K562 (cell line): ENCODE results near the gene SNX17. TPM values are rescaled to one million over a fixed set of nuclear protein-coding genes. Genes with fewer than 3 reads are reported as not detected.

Experiments
- BCOR ChIP-seq: fragments of 450-650 bp; IDR thresholded peaks from 2 replicates; pipeline ENCODE4 v1.6.1; 2016
- CHD1 ChIP-seq: fragments of 200-600 bp; sonication (generic); IDR thresholded peaks from one replicate; pipeline ENCODE4 v1.6.1; 2012; ENCODE audit warnings: mild to moderate bottlenecking, moderate library complexity, low read length, inconsistent platforms
- DMBX1 ChIP-seq: fragments of 250-450 bp; sonication (Bioruptor Pico); IDR thresholded peaks from 2 replicates; pipeline ENCODE4 v1.8.0; 2022; ENCODE audit warnings: inconsistent platforms, mild to moderate bottlenecking, moderate library complexity, borderline replicate concordance
- FOXK2 ChIP-seq, 2 experiments: fragments of 450-650 bp; IDR thresholded peaks in 1 of 2; conservative IDR thresholded peaks in 1 of 2; 2 replicates each; pipeline ENCODE4 v1.6.1; 2016; ENCODE audit warnings: low read depth in 2 of 2, mild to moderate bottlenecking in 1 of 2
- NONO ChIP-seq, 2 experiments: fragments of 200-400 bp in 1 of 2; fragments of 450-650 bp in 1 of 2; formaldehyde crosslinking in 1 of 2; IDR thresholded peaks; 2 replicates each; pipeline ENCODE4 v1.6.1; 2017; ENCODE audit warnings: low read depth in 2 of 2, mild to moderate bottlenecking in 2 of 2, moderate library complexity in 2 of 2, low read length in 1 of 2
- NRF1 ChIP-seq, 2 experiments: fragments of 450-650 bp; IDR thresholded peaks in 1 of 2; conservative IDR thresholded peaks in 1 of 2; 2 replicates each; pipeline ENCODE4 v1.6.1; 2014; ENCODE audit warnings: mild to moderate bottlenecking in 2 of 2
- PCBP2 ChIP-seq: fragments of 200-400 bp; formaldehyde crosslinking; IDR thresholded peaks from 2 replicates; pipeline ENCODE4 v1.6.1; 2018; ENCODE audit warnings: low read length, low read depth, mild to moderate bottlenecking, moderate library complexity; ENCODE audit not compliant: poor library complexity, severe bottlenecking
- POLR2A ChIP-seq: fragments of 450-650 bp; conservative IDR thresholded peaks from 2 replicates; pipeline ENCODE4 v1.6.1; 2016
- PTRF ChIP-seq: fragments of 450-650 bp; IDR thresholded peaks from 2 replicates; pipeline ENCODE4 v1.6.1; 2016; ENCODE audit warnings: mild to moderate bottlenecking, missing genetic modification characterization, missing compliant biosample characterization
- RAD51 ChIP-seq: fragments of 450-650 bp; IDR thresholded peaks from 2 replicates; pipeline ENCODE4 v1.7.1; 2016; ENCODE audit warnings: low read depth, mild to moderate bottlenecking, borderline replicate concordance
- RNF2 ChIP-seq: sonication (generic); IDR thresholded peaks from 2 replicates; pipeline ENCODE4 v1.6.1; 2016
- ZNF551 ChIP-seq: fragments of 250-450 bp; sonication (Bioruptor Pico); IDR thresholded peaks from 2 replicates; pipeline ENCODE4 v1.5.0; 2021; ENCODE audit warnings: mild to moderate bottlenecking, moderate library complexity
- ZNF668 ChIP-seq: fragments of 250-450 bp; sonication (Bioruptor Pico); IDR thresholded peaks from 2 replicates; pipeline ENCODE4 v1.8.0; 2022; ENCODE audit warnings: mild to moderate bottlenecking, inconsistent platforms
- ZNF830 ChIP-seq: fragments of 250-450 bp; sonication (Bioruptor Pico); IDR thresholded peaks from 2 replicates; pipeline ENCODE4 v1.5.0; 2021; ENCODE audit warnings: mild to moderate bottlenecking
- polyA plus RNA-seq, 8 experiments: library from polyadenylated mRNA; depleted of rRNA in 4 of 8; stranded (reverse) in 5 of 8; unstranded in 3 of 8; fragments of >200 nt; fragmentation: Nextera tagmentation in 2 of 8; fragmentation: Illumina TruSeq in 1 of 8; extraction: Ambion mirVana in 2 of 8; extraction: Trizol in 1 of 8; gene quantifications; 2 replicates each; pipeline versions ENCODE4 v1.2.1 to v1.2.3, GENCODE V29; 2011 to 2014; ENCODE audit warnings: inconsistent platforms in 1 of 8, missing spikeins in 1 of 8
- total RNA-seq, 7 experiments: library from RNA; depleted of rRNA in 6 of 7; stranded (reverse); fragments of >200 nt in 6 of 7; fragmentation: Illumina TruSeq in 2 of 7; extraction: Trizol in 2 of 7; gene quantifications; 2 replicates each; pipeline versions ENCODE4 v1.2.1 to v1.2.3, GENCODE V29; 2011 to 2021; ENCODE audit warnings: low replicate concordance in 1 of 7
- TF ChIP-seq, protein P1 (sequence below): fragments of 150-350 bp; IDR thresholded peaks from 2 replicates; pipeline ENCODE4 v1.6.1; 2014; ENCODE audit warnings: low read depth, mild to moderate bottlenecking, low read length, borderline replicate concordance
- TF ChIP-seq, protein P2 (sequence below), 2 experiments: IDR thresholded peaks; 2 replicates each; pipeline ENCODE4 v1.6.1; 2011; ENCODE audit warnings: borderline replicate concordance in 1 of 2, control low read depth in 1 of 2, low read depth in 1 of 2, low read length in 1 of 2, mild to moderate bottlenecking in 1 of 2, mixed read lengths in 1 of 2, moderate library complexity in 1 of 2; ENCODE audit not compliant: insufficient read depth in 1 of 2, insufficient read length in 1 of 2, poor library complexity in 1 of 2, severe bottlenecking in 1 of 2; ENCODE audit errors: extremely low read depth in 1 of 2
- TF ChIP-seq, protein P3 (sequence below): fragments of 450-650 bp; conservative IDR thresholded peaks from 2 replicates; pipeline ENCODE4 v1.6.1; 2016; ENCODE audit warnings: missing genetic modification characterization, low read depth, mild to moderate bottlenecking, missing compliant biosample characterization, moderate library complexity
- TF ChIP-seq, protein P4 (sequence below): sonication (generic); formaldehyde crosslinking; IDR thresholded peaks from 2 replicates; pipeline ENCODE4 v1.8.0; 2022; ENCODE audit warnings: mild to moderate bottlenecking, missing genetic modification reagents, borderline replicate concordance

The SNX17 gene
- total and polyA plus RNA-seq, 9 of the 15 experiments (the other 6 are each of a cell fraction or from before 2014, with no cell fraction given), result 3.0 to 75.7 (median 54.6) TPM

DNA sequence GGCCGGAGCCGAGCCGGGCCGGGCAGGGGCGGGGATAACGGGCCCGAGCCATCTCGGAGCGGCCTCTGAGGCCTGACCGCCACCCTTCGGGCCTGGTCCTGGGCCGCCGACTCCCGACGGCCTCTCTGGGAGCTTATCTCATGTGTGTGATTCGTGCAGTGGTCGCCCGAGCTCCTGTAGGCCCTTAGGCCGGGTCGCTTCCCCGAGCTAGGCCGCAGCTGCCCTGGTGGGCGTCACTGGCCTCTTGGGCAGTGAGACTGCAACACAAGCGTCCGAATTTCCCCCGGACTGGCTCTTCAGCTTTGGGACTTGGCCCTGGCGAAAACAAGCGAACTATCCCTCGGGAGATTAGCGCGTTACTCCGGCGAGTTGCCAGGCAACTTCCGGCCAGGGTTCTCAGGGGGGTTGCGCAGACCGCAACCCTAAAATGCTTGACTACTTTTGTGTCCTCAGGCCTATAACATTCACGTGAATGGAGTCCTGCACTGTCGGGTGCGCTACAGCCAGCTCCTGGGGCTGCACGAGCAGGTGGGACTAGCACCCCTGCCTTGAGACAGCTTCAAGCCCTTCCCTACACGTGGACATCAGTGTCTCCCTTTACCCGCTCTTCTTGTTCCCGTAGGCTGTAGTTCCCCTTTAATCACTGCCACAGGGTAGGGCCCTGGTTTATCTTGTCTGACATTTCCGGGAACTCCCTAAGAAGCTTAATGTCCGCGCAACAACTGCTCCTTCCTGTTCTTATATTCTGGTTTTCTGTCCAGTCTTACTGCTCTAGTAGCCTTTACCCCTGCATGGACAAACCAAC is 602 bp downstream of the SNX17 start (continued):
- TF ChIP-seq, protein P1, sequence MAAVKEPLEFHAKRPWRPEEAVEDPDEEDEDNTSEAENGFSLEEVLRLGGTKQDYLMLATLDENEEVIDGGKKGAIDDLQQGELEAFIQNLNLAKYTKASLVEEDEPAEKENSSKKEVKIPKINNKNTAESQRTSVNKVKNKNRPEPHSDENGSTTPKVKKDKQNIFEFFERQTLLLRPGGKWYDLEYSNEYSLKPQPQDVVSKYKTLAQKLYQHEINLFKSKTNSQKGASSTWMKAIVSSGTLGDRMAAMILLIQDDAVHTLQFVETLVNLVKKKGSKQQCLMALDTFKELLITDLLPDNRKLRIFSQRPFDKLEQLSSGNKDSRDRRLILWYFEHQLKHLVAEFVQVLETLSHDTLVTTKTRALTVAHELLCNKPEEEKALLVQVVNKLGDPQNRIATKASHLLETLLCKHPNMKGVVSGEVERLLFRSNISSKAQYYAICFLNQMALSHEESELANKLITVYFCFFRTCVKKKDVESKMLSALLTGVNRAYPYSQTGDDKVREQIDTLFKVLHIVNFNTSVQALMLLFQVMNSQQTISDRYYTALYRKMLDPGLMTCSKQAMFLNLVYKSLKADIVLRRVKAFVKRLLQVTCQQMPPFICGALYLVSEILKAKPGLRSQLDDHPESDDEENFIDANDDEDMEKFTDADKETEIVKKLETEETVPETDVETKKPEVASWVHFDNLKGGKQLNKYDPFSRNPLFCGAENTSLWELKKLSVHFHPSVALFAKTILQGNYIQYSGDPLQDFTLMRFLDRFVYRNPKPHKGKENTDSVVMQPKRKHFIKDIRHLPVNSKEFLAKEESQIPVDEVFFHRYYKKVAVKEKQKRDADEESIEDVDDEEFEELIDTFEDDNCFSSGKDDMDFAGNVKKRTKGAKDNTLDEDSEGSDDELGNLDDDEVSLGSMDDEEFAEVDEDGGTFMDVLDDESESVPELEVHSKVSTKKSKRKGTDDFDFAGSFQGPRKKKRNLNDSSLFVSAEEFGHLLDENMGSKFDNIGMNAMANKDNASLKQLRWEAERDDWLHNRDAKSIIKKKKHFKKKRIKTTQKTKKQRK, result no peak
- peak; percentile 94 for TF ChIP-seq CHD1
- TF ChIP-seq, protein P2, sequence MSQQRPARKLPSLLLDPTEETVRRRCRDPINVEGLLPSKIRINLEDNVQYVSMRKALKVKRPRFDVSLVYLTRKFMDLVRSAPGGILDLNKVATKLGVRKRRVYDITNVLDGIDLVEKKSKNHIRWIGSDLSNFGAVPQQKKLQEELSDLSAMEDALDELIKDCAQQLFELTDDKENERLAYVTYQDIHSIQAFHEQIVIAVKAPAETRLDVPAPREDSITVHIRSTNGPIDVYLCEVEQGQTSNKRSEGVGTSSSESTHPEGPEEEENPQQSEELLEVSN (IDR thresholded peaks at IDR 0.05; ENCODE audit: borderline replicate concordance in 1 of 2, extremely low read depth in 1 of 2, insufficient read depth in 1 of 2, insufficient read length in 1 of 2, low read depth in 1 of 2, low read length in 1 of 2, poor library complexity in 1 of 2, severe bottlenecking in 1 of 2), result peak; percentile 98 to 99
- peak; percentile 43; the same call in 1 of the 2 replicates for TF ChIP-seq DMBX1 (CRISPR knock-in tag)
- no peak for TF ChIP-seq PTRF
- peak; percentile 15; the same call in 1 of the 2 replicates for TF ChIP-seq POLR2A
- TF ChIP-seq NONO (IDR thresholded peaks at IDR 0.05; ENCODE audit: low read depth in 2 of 2, low read length in 1 of 2), result 0 out of 4 replicates have a peak, but pooled peaks of 1 of the 2 experiments have one; percentile 10
- TF ChIP-seq RAD51, result peak; percentile 11; the same call in 1 of the 2 replicates
- TF ChIP-seq PCBP2, result no peak
- TF ChIP-seq, protein P3, sequence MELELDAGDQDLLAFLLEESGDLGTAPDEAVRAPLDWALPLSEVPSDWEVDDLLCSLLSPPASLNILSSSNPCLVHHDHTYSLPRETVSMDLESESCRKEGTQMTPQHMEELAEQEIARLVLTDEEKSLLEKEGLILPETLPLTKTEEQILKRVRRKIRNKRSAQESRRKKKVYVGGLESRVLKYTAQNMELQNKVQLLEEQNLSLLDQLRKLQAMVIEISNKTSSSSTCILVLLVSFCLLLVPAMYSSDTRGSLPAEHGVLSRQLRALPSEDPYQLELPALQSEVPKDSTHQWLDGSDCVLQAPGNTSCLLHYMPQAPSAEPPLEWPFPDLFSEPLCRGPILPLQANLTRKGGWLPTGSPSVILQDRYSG (tag), result 0 out of 2 replicates have a peak, but pooled peaks have one; percentile 34
- no peak for TF ChIP-seq ZNF551 (CRISPR knock-in tag)
- TF ChIP-seq, protein P4, sequence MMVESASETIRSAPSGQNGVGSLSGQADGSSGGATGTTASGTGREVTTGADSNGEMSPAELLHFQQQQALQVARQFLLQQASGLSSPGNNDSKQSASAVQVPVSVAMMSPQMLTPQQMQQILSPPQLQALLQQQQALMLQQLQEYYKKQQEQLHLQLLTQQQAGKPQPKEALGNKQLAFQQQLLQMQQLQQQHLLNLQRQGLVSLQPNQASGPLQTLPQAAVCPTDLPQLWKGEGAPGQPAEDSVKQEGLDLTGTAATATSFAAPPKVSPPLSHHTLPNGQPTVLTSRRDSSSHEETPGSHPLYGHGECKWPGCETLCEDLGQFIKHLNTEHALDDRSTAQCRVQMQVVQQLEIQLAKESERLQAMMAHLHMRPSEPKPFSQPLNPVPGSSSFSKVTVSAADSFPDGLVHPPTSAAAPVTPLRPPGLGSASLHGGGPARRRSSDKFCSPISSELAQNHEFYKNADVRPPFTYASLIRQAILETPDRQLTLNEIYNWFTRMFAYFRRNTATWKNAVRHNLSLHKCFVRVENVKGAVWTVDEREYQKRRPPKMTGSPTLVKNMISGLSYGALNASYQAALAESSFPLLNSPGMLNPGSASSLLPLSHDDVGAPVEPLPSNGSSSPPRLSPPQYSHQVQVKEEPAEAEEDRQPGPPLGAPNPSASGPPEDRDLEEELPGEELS, result no peak
- TF ChIP-seq ZNF668, result no peak
- TF ChIP-seq NRF1 (conservative IDR thresholded peaks at IDR 0.05 in 1 of 2, IDR thresholded peaks at IDR 0.05 in 1 of 2), result 0 out of 4 replicates have a peak, but pooled peaks of 1 of the 2 experiments have one; percentile 33
- TF ChIP-seq FOXK2 (conservative IDR thresholded peaks at IDR 0.05 in 1 of 2, IDR thresholded peaks at IDR 0.05 in 1 of 2; ENCODE audit: low read depth in 2 of 2), result peak; percentile 51 to 59; a peak in 2 of 4 replicates
- 0 out of 2 replicates have a peak, but pooled peaks have one; percentile 17 for TF ChIP-seq BCOR
- no peak for TF ChIP-seq ZNF830 (CRISPR knock-in tag)
- peak; percentile 91 for TF ChIP-seq RNF2
